GM12865 (cell line): Measurements from ENCODE around the gene ADAT2.
"Not testable (repeated sequence)": the region's sequence is repeated elsewhere in the genome, so short reads cannot be mapped to it uniquely, and the experiment has no call there.

Experiments used
- DNase-seq: peaks from one replicate; pipeline ENCODE4 v3.0.0; 2010; ENCODE audit warnings: low read depth
- H3K4me3 ChIP-seq: 2 replicates; pipeline ENCODE4 v1.5.1; 2011; ENCODE audit warnings: mild to moderate bottlenecking, low read depth, low read length, control low read depth
- TF ChIP-seq, protein P1 (sequence below): IDR thresholded peaks from 2 replicates; pipeline ENCODE4 v1.5.1; 2011; ENCODE audit warnings: low read length, control low read depth, low read depth, inconsistent platforms; ENCODE audit not compliant: insufficient read depth; ENCODE audit errors: missing control alignments

The ADAT2 gene

DNA sequence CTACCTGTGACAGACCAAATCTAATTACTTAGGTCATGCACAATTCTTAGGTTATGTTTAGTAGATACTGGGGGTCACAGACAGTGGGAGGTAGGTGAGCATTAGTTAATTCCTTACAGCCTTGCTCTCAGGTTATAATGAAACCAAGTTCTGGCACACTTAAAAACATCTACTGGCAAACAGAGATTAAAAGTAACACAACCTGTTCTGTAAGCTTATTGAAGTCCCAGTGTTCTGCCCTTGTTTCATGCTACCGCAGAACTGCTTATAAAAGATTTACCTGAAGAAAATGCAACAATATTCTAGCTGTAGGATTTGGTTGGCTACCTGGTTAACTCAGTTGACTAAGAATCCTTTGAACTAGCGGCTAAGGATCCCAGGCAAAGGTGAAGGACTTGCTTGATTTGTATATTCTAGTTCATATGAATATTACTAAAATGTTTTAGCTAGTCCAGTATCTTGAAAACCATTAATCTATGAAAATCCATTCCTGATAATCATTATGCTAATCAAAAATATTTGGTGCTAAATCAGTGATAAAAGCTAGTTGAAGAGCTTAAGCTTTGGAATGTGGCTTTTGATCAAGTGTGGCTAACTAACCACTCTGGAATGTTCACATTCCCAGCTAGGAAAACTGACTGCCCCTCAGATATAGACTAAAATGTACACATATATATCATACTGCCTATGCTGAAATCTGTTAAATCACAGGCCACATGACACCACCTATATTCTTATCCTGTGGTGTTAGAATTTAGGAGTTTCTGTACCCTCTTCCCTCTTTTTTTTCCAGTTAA is 7.3 kb upstream of the ADAT2 start:
- TF ChIP-seq, protein P1, sequence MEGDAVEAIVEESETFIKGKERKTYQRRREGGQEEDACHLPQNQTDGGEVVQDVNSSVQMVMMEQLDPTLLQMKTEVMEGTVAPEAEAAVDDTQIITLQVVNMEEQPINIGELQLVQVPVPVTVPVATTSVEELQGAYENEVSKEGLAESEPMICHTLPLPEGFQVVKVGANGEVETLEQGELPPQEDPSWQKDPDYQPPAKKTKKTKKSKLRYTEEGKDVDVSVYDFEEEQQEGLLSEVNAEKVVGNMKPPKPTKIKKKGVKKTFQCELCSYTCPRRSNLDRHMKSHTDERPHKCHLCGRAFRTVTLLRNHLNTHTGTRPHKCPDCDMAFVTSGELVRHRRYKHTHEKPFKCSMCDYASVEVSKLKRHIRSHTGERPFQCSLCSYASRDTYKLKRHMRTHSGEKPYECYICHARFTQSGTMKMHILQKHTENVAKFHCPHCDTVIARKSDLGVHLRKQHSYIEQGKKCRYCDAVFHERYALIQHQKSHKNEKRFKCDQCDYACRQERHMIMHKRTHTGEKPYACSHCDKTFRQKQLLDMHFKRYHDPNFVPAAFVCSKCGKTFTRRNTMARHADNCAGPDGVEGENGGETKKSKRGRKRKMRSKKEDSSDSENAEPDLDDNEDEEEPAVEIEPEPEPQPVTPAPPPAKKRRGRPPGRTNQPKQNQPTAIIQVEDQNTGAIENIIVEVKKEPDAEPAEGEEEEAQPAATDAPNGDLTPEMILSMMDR: no peak
- DNase-seq: no peak

DNA sequence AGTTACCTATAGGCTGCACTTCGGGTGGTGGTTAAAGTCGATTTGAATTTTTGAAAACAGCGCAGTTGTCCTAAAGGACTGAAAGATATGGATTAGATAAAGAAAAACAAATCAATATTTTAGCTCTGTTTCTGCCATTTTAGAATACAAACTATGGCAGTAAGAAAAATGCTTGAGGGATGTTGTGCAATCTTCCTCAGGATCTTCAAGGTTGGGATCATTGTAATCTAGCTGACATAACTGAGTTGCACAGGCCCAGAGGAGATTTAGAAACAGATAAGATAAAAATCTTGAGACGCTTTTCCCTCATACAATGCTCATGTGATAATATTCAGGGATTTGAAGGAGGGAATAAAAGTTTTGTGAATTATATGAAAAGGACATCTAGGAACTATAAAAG is 1.0 kb upstream of the ADAT2 start:
- TF ChIP-seq, protein P1: no peak
- no peak for DNase-seq
- peak overlapping the region; percentile 100 for H3K4me3 ChIP-seq

More for the DNA sequence above, 7.3 kb upstream of the ADAT2 start:
- no peak overlapping the region for H3K4me3 ChIP-seq

DNA sequence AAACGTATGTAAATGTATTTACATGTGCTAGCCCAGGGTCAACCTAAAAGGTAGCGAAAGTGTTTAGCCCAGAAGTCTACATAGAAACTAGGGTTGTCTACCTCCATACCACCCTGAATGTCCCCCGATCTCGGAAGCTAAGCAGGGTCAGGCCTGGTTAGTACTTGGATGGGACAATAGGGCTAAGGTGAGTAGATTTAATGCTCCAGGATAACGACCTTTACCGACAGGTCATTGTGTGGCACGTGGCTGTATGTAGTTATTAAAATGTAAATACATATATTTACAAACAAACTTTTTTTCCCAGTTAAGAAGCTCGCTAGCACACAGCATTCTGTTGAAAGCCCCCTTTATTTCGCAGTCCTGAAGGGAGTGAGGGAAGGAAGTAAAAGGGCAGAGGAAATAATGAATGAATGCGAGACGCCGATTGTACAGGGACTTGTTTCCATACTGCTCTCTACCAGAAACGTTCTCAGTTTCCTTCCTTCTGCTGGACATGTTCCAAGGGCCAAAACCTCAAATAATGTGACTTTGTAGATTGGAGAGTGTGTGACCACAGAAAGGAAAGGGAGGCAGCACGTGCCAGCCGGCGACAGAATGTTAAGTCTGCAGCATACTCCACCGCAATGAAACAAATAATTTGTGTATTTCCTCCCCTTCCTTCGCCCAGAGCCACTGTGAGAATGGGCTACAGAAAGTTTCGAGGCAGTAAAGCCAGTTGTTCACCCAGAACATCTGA is 612 bp downstream of the ADAT2 start:
- peak overlapping the region; percentile 100 for H3K4me3 ChIP-seq
- DNase-seq: peak; percentile 68
- TF ChIP-seq, protein P1: no peak

DNA sequence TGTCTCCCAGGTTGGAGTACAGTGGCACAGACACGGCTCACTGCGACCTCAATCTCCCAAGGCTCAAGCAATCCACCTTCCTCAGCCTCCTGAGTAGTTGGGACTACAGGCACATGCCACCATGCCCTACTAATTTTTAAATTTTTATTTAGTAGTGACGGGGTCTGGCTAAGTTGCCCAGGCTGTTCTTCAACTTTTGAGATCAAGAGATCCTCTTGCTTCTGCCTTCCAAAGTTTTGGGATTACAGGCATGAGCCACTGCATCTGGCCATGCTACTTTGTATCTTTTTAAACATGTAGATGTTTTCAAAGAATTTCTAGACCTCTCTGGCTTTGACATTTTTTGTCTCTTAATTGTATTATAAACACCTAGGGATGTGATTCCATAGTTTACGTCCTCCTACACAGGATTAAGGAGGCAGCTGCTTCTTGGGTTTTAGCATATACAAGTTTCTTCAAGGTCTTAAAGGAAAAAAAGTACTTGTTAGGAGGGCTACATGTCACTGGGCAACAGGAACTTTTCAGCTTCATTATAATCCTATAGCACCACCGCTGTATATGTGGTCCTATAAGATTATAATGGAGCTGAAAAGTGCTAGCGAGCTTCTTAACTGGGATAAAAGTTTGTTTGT is 1.3 kb downstream of the ADAT2 start:
- H3K4me3 ChIP-seq: peak overlapping the region; percentile 100
- no peak for DNase-seq
- TF ChIP-seq, protein P1: no peak

DNA sequence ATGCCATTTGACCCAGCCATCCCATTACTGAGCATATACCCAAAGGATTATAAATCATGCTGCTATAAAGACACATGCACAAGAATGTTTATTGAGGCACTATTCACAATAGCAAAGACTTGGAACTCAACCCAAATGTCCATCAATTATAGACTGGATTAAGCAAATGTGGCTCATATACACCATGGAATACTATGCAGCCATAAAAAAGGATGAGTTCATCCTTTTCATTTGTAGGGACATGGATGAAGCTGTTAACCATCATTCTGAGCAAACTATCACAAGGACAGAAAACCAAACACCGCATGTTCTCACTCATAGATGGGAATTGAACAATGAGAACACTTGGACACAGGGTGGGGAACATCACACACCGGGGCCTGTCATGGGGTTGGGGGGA is 2.6 kb downstream of the ADAT2 start:
- DNase-seq, H3K4me3 ChIP-seq: not testable (repeated sequence)

DNA sequence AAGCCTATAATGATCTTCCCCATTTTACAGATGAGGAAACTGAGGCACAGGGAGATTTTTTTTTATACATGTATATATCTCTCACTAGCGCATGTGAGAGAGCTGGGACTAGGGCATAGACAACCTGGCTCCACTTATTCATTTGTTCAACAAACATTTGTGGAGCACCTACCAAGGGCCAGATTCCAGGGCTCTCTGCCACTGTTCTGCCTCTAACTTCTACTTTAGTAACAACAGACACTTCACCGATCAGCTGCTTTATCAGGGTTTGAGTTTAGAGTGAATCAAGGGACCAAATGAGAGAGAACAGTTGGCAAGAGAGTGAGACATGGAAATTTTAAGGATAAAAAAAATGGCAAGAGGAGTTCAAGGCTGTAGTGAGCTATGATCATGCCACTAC is 7.4 kb downstream of the ADAT2 start:
- H3K4me3 ChIP-seq: no peak overlapping the region
- DNase-seq: no peak
- TF ChIP-seq, protein P1: no peak

DNA sequence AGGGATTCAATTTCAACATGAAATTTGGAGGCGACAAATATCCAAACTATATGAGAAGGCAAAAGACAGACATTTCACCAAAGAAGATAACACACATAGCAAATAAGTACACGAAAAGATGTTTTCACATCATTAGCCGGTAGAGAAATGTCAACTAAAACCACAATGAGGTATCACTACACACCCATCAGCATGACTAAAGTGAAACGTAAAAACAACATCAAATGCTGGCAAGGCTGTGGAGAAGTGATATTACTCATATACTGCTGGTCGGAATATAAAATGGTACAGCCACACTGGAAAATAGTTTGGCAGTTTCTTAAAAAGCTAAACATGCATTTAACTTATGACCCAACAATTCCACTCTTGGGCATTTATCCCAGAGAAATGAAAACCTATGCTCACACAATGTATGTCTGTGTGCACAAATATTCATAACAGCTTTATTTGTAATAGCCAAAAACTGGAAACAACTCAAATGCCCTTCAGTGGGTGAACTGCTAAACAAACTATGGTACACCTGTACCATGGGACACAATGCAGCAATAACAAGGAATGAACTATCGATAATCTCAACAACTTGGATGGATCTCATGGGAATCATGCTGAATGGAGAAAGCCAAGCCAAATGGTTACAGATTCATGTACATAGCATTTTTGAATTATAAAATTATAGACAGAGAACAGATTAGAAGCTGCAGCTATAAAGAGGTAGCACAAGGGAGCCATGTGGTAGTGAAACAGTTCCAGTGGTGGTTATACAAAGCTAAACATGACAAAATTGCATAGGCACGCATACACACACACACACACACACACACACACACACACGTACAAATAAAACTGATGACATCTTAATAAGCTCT is 8.6 kb downstream of the ADAT2 start:
- TF ChIP-seq, protein P1: no peak
- no peak for DNase-seq
- H3K4me3 ChIP-seq: no peak overlapping the region
